HCT116 (cell line): ENCODE results near the gene PAM16. TPM values are rescaled to one million over a fixed set of nuclear protein-coding genes. Genes with fewer than 3 reads are reported as not detected.

Experiments used
- ATAC-seq: fragments of 200-7000 bp; cut with Tn5 transposase; 2 replicates; pipeline ENCODE4 v1.9.1; 2020; ENCODE audit warnings: mild to moderate bottlenecking, moderate library complexity
- BruUV-seq: library from RNA; stranded (reverse); fragments of 400-500 nt; replicated peaks from 2 replicates; lab custom pipeline; 2021; lab: Mats Ljungman, UMichigan
- CTCF ChIA-PET: fragments of 300-600 bp; sonication (Branson Sonifier 250); formaldehyde crosslinking; loops from one replicate; lab custom pipeline; 2021; ENCODE audit warnings: antibody characterized with exemption; lab: Charles Lee
- POLR2A ChIA-PET: fragments of 300-600, 350-600 bp; sonication (Branson Sonifier 250); formaldehyde crosslinking; loops from one replicate; lab custom pipeline; 2021; ENCODE audit warnings: antibody characterized with exemption; lab: Charles Lee
- RAD21 ChIA-PET, 2 experiments: fragments of 300-600 bp; sonication (Branson Sonifier 250); formaldehyde crosslinking; loops; one replicate each; lab custom pipeline; 2023; ENCODE audit warnings: low total read pairs in 2 of 2; ENCODE audit not compliant: uncharacterized antibody in 2 of 2, unreplicated experiment in 2 of 2, low non-redundant PET in 1 of 2; lab: Charles Lee
- DNase-seq: peaks from one replicate; pipeline ENCODE4 v3.0.0-alpha.2; 2010; ENCODE audit warnings: low read depth, low spot score
- H2AFZ ChIP-seq: fragments of 200-600 bp; shearing (Covaris generic), sonication (generic); 2 replicates; pipeline ENCODE4 v1.6.1; 2017; ENCODE audit warnings: low read depth, mixed run types, mixed read lengths, antibody characterized with exemption, low read length; ENCODE audit not compliant: poor library complexity, severe bottlenecking
- H3K27ac ChIP-seq: 2 replicates; pipeline ENCODE4 v1.5.1; 2012; ENCODE audit warnings: low read depth, low read length
- H3K27me3 ChIP-seq: fragments of 200-600 bp; sonication (generic); 2 replicates; pipeline ENCODE4 v1.6.1; 2016; ENCODE audit warnings: mixed run types, low read length, mixed read lengths; ENCODE audit not compliant: insufficient read depth
- H3K36me3 ChIP-seq, 2 experiments: fragments of 200-500 bp in 1 of 2; fragments of 200-600 bp in 1 of 2; sonication (Bioruptor generic) in 1 of 2; sonication (generic) in 1 of 2; 2 replicates each; pipeline versions ENCODE4 v1.5.1 to v1.6.1; 2014 to 2016; ENCODE audit warnings: low read length in 2 of 2, inconsistent platforms in 1 of 2, mixed read lengths in 1 of 2, mixed run types in 1 of 2; ENCODE audit not compliant: insufficient read depth in 2 of 2, control insufficient read depth in 1 of 2
- H3K4me1 ChIP-seq, 2 experiments: fragments of 200-600 bp in 1 of 2; sonication (generic) in 1 of 2; 2 replicates each; pipeline versions ENCODE4 v1.5.1 to v1.6.1; 2012 to 2017; ENCODE audit warnings: low read length in 2 of 2, inconsistent platforms in 1 of 2, mild to moderate bottlenecking in 1 of 2, mixed read lengths in 1 of 2, mixed run types in 1 of 2, moderate library complexity in 1 of 2; ENCODE audit not compliant: insufficient read depth in 2 of 2, control insufficient read depth in 1 of 2
- H3K4me2 ChIP-seq: fragments of 200-600 bp; sonication (generic); 2 replicates; pipeline ENCODE4 v1.6.1; 2017; ENCODE audit warnings: mixed run types, low read length, mixed read lengths
- H3K4me3 ChIP-seq, 2 experiments: fragments of 200-600 bp in 1 of 2; sonication (generic) in 1 of 2; replicated peaks in 1 of 2; 2 replicates each; pipeline ENCODE4 v1.5.1; 2011 to 2016; ENCODE audit warnings: low read length in 2 of 2, control low read depth in 1 of 2, low read depth in 1 of 2, mild to moderate bottlenecking in 1 of 2, mixed read lengths in 1 of 2, mixed run types in 1 of 2
- H3K79me2 ChIP-seq: fragments of 200-600 bp; sonication (generic); 2 replicates; pipeline ENCODE4 v1.6.1; 2017; ENCODE audit warnings: mild to moderate bottlenecking, mixed run types, low read length, moderate library complexity, mixed read lengths; ENCODE audit not compliant: insufficient read depth
- H3K9ac ChIP-seq: fragments of 200-600 bp; sonication (generic); 2 replicates; pipeline ENCODE4 v1.6.1; 2016; ENCODE audit warnings: low read length, mixed read lengths
- H3K9me2 ChIP-seq: fragments of 200-600 bp; sonication (generic), shearing (Covaris generic); 2 replicates; pipeline ENCODE4 v1.6.1; 2017; ENCODE audit warnings: mixed run types, mild to moderate bottlenecking, moderate library complexity; ENCODE audit not compliant: insufficient read depth
- H3K9me3 ChIP-seq, 2 experiments: fragments of 200-500 bp in 1 of 2; fragments of 200-600 bp in 1 of 2; sonication (Bioruptor generic) in 1 of 2; sonication (generic) in 1 of 2; 2 replicates each; pipeline ENCODE4 v1.6.1; 2014 to 2017; ENCODE audit warnings: low read length in 2 of 2, mixed read lengths in 2 of 2, inconsistent platforms in 1 of 2, low read depth in 1 of 2, mild to moderate bottlenecking in 1 of 2, mixed run types in 1 of 2, moderate library complexity in 1 of 2; ENCODE audit not compliant: control insufficient read depth in 1 of 2, insufficient read depth in 1 of 2
- H4K20me1 ChIP-seq: fragments of 200-600 bp; sonication (generic), shearing (Covaris generic); 2 replicates; pipeline ENCODE4 v1.6.1; 2017; ENCODE audit warnings: mixed run types, mild to moderate bottlenecking, moderate library complexity; ENCODE audit not compliant: insufficient read depth
- CBX3 ChIP-seq: IDR thresholded peaks from 2 replicates; pipeline ENCODE4 v1.6.1; 2012; ENCODE audit warnings: low read depth
- CEBPB ChIP-seq: IDR thresholded peaks from 2 replicates; pipeline ENCODE4 v1.6.1; 2012; ENCODE audit warnings: low read depth
- EGR1 ChIP-seq: IDR thresholded peaks from 2 replicates; pipeline ENCODE4 v1.6.1; 2012; ENCODE audit warnings: low read depth
- ELF1 ChIP-seq: IDR thresholded peaks from 2 replicates; pipeline ENCODE4 v1.6.1; 2012; ENCODE audit warnings: low read depth, borderline replicate concordance
- EZH2 ChIP-seq: fragments of 200-600 bp; sonication (generic); IDR thresholded peaks from 2 replicates; pipeline ENCODE4 v1.6.1; 2017; ENCODE audit warnings: antibody characterized with exemption, mixed run types
- POLR2A ChIP-seq: IDR thresholded peaks from 2 replicates; pipeline ENCODE4 v1.7.0; 2011; ENCODE audit warnings: borderline replicate concordance; ENCODE audit not compliant: insufficient read depth, insufficient read length; ENCODE audit errors: extremely low read depth
- POLR2AphosphoS5 ChIP-seq: IDR thresholded peaks from 2 replicates; pipeline ENCODE4 v1.6.1; 2011; ENCODE audit warnings: mild to moderate bottlenecking, low read depth, low read length, moderate library complexity
- RAD21 ChIP-seq: IDR thresholded peaks from 2 replicates; pipeline ENCODE4 v1.6.1; 2012; ENCODE audit warnings: low read depth, mild to moderate bottlenecking
- REST ChIP-seq: IDR thresholded peaks from 2 replicates; pipeline ENCODE4 v1.6.1; 2012; ENCODE audit warnings: low read depth
- SP1 ChIP-seq: IDR thresholded peaks from 2 replicates; pipeline ENCODE4 v1.6.1; 2012; ENCODE audit warnings: low read depth
- SRF ChIP-seq: IDR thresholded peaks from 2 replicates; pipeline ENCODE4 v1.6.1; 2012; ENCODE audit warnings: low read depth
- TCF7L2 ChIP-seq: IDR thresholded peaks from 2 replicates; pipeline ENCODE4 v1.7.0; 2011; ENCODE audit warnings: borderline replicate concordance, inconsistent platforms; ENCODE audit not compliant: insufficient read depth, insufficient read length; ENCODE audit errors: extremely low read depth
- ZFX ChIP-seq: fragments of 450-650 bp; IDR thresholded peaks from 2 replicates; pipeline ENCODE4 v1.6.1; 2017
- ZNF274 ChIP-seq: fragments of 200-500 bp; sonication (Bioruptor generic); IDR thresholded peaks from 2 replicates; pipeline ENCODE4 v1.6.1; 2014; ENCODE audit warnings: mild to moderate bottlenecking, low read depth, low read length, inconsistent platforms
- intact Hi-C: fragments of 100-400 bp; cut with micrococcal nuclease; formaldehyde crosslinking; loops from 2 replicates; pipeline ENCODE4 v1.10.0; 2022
- total RNA-seq: library from RNA; stranded (reverse); gene quantifications from one replicate; pipeline ENCODE4 v1.2.1, GENCODE V29; 2021; ENCODE audit not compliant: unreplicated experiment
- TF ChIP-seq, protein P1 (sequence below): IDR thresholded peaks from 2 replicates; pipeline ENCODE4 v1.6.1; 2012
- TF ChIP-seq, protein P2 (sequence below): IDR thresholded peaks from 2 replicates; pipeline ENCODE4 v1.6.1; 2012
- TF ChIP-seq, protein P3 (sequence below): IDR thresholded peaks from 2 replicates; pipeline ENCODE4 v1.6.1; 2011; ENCODE audit warnings: mild to moderate bottlenecking, low read length, moderate library complexity; ENCODE audit not compliant: insufficient replicate concordance; ENCODE audit errors: extremely low read depth

The PAM16 gene
- total RNA-seq, 1 experiment from 2014 or later, result 102 TPM

DNA sequence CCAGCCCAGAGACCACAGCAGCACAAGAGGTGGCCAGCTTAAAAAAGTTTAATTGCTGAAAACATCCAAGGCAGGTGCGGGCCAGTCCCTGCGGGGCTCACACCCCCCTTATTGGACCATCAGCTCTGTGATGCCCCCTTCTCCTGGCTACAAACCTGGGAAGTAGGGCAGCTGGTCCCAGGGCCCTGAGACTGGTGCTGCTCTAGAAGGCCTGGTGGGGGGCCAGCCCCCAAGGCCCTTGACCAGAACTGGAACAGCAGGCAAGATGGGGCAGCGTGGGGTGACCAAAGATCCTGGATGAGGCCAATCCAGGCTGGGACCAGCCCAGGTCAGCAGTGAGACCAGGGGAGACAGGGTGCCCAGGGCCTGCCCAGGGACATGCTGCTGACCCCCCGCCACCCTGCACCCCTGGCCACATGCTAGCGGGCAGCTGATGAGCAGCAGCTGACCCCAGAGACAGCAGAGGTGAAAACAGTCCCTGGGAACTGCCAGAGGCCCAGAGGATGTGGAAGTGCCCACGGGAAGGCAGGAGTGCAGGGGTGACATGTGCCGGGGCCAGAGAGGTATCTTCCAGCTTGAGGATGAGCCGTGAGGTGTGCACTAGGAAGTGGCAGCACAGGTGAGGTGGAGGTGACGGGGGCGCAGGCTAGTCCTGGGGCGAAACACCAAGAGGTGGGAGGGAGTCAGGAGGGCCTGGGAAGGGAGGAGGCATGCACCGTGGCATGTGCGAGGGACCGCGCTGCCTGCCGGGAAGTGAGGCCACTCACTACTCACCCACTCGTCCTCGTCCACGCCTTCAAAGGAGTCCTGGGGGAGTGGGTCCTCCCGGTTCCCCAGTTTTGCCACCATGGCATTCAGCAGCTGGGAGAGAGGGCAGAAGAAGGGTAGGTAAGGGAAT, 3.6 kb upstream of the PAM16 start:
- DNase-seq, result no peak
- Histone ChIP-seq H3K79me2 (peaks cover 14% of the 10 kb centered on the region), H3K36me3 (peaks cover 0 to under 1% of the 10 kb centered on the region in 2 experiments; a peak in 2 of 4 replicates), H3K9ac (no peak overlapping the region), H3K27ac (no peak overlapping the region), H3K4me2 (no peak overlapping the region), H2AFZ (no peak overlapping the region), H3K27me3 (no peaks in the 10 kb centered on the region), H3K4me3 (no peak overlapping the region), H3K9me3 (no peaks in the 10 kb centered on the region)
- no TSS peak for BruUV-seq
- POLR2A ChIA-PET, result no interaction called here
- intact Hi-C loops, result no loop called here
- CTCF ChIA-PET, result no interaction called here
- TF ChIP-seq SRF, result no peak
- no peak for TF ChIP-seq EZH2
- no peak for TF ChIP-seq POLR2AphosphoS5
- TF ChIP-seq REST, result no peak
- TF ChIP-seq SP1, result no peak
- no peak for TF ChIP-seq TCF7L2
- TF ChIP-seq ZNF274, result no peak
- TF ChIP-seq, protein P1, sequence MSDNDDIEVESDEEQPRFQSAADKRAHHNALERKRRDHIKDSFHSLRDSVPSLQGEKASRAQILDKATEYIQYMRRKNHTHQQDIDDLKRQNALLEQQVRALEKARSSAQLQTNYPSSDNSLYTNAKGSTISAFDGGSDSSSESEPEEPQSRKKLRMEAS, result no peak
- no peak for TF ChIP-seq POLR2A
- no peak for TF ChIP-seq CBX3
- TF ChIP-seq ZFX, result no peak
- TF ChIP-seq, protein P2, sequence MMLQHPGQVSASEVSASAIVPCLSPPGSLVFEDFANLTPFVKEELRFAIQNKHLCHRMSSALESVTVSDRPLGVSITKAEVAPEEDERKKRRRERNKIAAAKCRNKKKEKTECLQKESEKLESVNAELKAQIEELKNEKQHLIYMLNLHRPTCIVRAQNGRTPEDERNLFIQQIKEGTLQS, result no peak
- no peak for TF ChIP-seq RAD21
- TF ChIP-seq CEBPB, result no peak
- TF ChIP-seq ELF1, result no peak
- TF ChIP-seq, protein P3, sequence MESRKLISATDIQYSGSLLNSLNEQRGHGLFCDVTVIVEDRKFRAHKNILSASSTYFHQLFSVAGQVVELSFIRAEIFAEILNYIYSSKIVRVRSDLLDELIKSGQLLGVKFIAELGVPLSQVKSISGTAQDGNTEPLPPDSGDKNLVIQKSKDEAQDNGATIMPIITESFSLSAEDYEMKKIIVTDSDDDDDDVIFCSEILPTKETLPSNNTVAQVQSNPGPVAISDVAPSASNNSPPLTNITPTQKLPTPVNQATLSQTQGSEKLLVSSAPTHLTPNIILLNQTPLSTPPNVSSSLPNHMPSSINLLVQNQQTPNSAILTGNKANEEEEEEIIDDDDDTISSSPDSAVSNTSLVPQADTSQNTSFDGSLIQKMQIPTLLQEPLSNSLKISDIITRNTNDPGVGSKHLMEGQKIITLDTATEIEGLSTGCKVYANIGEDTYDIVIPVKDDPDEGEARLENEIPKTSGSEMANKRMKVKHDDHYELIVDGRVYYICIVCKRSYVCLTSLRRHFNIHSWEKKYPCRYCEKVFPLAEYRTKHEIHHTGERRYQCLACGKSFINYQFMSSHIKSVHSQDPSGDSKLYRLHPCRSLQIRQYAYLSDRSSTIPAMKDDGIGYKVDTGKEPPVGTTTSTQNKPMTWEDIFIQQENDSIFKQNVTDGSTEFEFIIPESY, result no peak
- TF ChIP-seq EGR1, result no peak
- TF ChIP-seq, all 23 proteins: peak for 0
- RAD21 ChIA-PET, result no interaction called here
- H3K9me2 ChIP-seq, result no peaks in the 10 kb centered on the region
- H3K4me1 ChIP-seq, result peaks cover 4 to 13% of the 10 kb centered on the region in 2 experiments
- no peaks in the 10 kb centered on the region for H4K20me1 ChIP-seq
- no peak for ATAC-seq
